HFFc6 (cell line): ENCODE data around the gene POU2F1. TPM values are rescaled to one million over a fixed set of nuclear protein-coding genes. Genes with fewer than 3 reads are reported as not detected.

Source experiments
- DNase-seq: peaks from one replicate; pipeline ENCODE4 v3.0.0-alpha.2; 2018
- H3K27ac Mint-ChIP-seq: 2 replicates; pipeline ENCODE4 v1.8.0; 2020; ENCODE audit warnings: mild to moderate bottlenecking, mixed read lengths
- H3K27me3 Mint-ChIP-seq: 2 replicates; pipeline ENCODE4 v1.8.0; 2021; ENCODE audit warnings: mild to moderate bottlenecking, moderate library complexity, mixed read lengths; ENCODE audit not compliant: insufficient read depth
- H3K36me3 Mint-ChIP-seq: 2 replicates; pipeline ENCODE4 v1.8.0; 2021; ENCODE audit warnings: low read depth, mixed read lengths
- H3K4me1 Mint-ChIP-seq: 2 replicates; pipeline ENCODE4 v1.8.0; 2020; ENCODE audit warnings: low read depth, mixed read lengths
- H3K4me3 Mint-ChIP-seq: 2 replicates; pipeline ENCODE4 v1.8.0; 2020; ENCODE audit warnings: mild to moderate bottlenecking, moderate library complexity, mixed read lengths
- H3K9me3 Mint-ChIP-seq: 2 replicates; pipeline ENCODE4 v1.8.0; 2020; ENCODE audit warnings: mild to moderate bottlenecking, mixed read lengths
- CTCF ChIP-seq: fragments of 200-600 bp; sonication (generic); IDR thresholded peaks from 2 replicates; pipeline ENCODE4 v1.5.0; 2021; ENCODE audit warnings: antibody characterized with exemption, mild to moderate bottlenecking
- total RNA-seq, 6 experiments: library from RNA; stranded (reverse); fragmentation: NEBNext Ultra II Directional; extraction: Animal tissue kit (Norgen Biotek cat#: 25700); gene quantifications; 2 replicates in 1 of 6; 3 replicates in 5 of 6; pipeline ENCODE4 v1.2.3, GENCODE V29; 2021

The POU2F1 gene
- total RNA-seq, 6 experiments from 2014 or later = 3.4 to 6.6 (median 4.4) TPM

GRCh38 chr1:167252986-167253385 is 32.3 kb downstream of the POU2F1 start:
- no peak for TF ChIP-seq CTCF
- no peaks in the 10 kb centered on the region for H3K27me3 Mint-ChIP-seq
- H3K27ac Mint-ChIP-seq = no peak overlapping the region
- no peaks in the 10 kb centered on the region for H3K9me3 Mint-ChIP-seq
- no peaks in the 10 kb centered on the region for H3K36me3 Mint-ChIP-seq
- H3K4me3 Mint-ChIP-seq = no peak overlapping the region
- no peak for DNase-seq
- peaks cover 26% of the 10 kb centered on the region for H3K4me1 Mint-ChIP-seq

DNA sequence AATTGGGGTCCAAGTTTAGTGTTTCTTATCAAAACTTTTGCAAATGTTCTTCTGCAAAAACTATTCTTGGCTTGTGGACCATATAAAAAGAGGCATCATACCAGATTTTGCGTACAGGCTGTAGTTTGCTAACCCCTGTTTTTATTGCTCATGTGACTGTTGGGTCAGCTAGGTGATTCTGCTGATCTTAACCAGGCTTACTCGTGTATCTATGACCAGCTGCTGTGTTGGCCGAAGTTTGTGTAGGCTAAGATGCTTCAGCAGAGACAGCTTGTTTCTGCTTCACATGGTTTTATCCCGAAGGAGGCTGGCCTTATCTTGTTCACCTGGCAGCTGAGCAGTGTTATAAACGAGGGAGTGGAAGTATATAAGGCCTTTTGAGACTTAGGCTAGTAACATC is 38.2 kb downstream of the POU2F1 start:
- Mint-ChIP-seq H3K27me3 (no peaks in the 10 kb centered on the region), H3K27ac (no peak overlapping the region), H3K36me3 (no peaks in the 10 kb centered on the region), H3K4me1 (peaks cover 7% of the 10 kb centered on the region), H3K9me3 (no peaks in the 10 kb centered on the region), H3K4me3 (no peak overlapping the region)
- no peak for DNase-seq
- no peak for TF ChIP-seq CTCF

GRCh38 chr1:167262836-167263235 is 42.1 kb downstream of the POU2F1 start:
- DNase-seq = no peak
- Mint-ChIP-seq H3K4me3 (no peak overlapping the region), H3K4me1 (peaks cover 3% of the 10 kb centered on the region; the same call in 1 of the 2 replicates), H3K9me3 (no peaks in the 10 kb centered on the region), H3K27ac (no peak overlapping the region), H3K36me3 (no peaks in the 10 kb centered on the region), H3K27me3 (no peaks in the 10 kb centered on the region)
- no peak for TF ChIP-seq CTCF

GRCh38 chr1:167263344-167263743 is 42.7 kb downstream of the POU2F1 start:
- TF ChIP-seq CTCF = no peak
- no peaks in the 10 kb centered on the region for H3K36me3 Mint-ChIP-seq
- H3K9me3 Mint-ChIP-seq = no peaks in the 10 kb centered on the region
- DNase-seq = no peak
- H3K4me1 Mint-ChIP-seq = peaks cover 8% of the 10 kb centered on the region; the same call in 1 of the 2 replicates
- H3K27me3 Mint-ChIP-seq = no peaks in the 10 kb centered on the region
- no peak overlapping the region for H3K27ac Mint-ChIP-seq
- H3K4me3 Mint-ChIP-seq = no peak overlapping the region

- H3K9me3 Mint-ChIP-seq = no peaks in the 10 kb centered on the region
- no peaks in the 10 kb centered on the region for H3K36me3 Mint-ChIP-seq
- no peak for DNase-seq
- no peak overlapping the region for H3K4me3 Mint-ChIP-seq
- H3K4me1 Mint-ChIP-seq = peaks cover 11% of the 10 kb centered on the region; the same call in 1 of the 2 replicates
- no peaks in the 10 kb centered on the region for H3K27me3 Mint-ChIP-seq
- TF ChIP-seq CTCF = no peak
- no peak overlapping the region for H3K27ac Mint-ChIP-seq
Observed at GRCh38 chr1:167263819-167264464, 43.3 kb downstream of the POU2F1 start.
